Lower leg skin (tissue), 3 donors: ENCODE measurements around the gene ONECUT1.

Source experiments
- POLR2A ChIP-seq, 2 donors: fragments of 450-650 bp; IDR thresholded peaks; one replicate each; pipeline ENCODE4 v1.6.1; 2016 to 2017; ENCODE audit warnings: antibody characterized with exemption in 2 of 2, mild to moderate bottlenecking in 1 of 2, moderate library complexity in 1 of 2
- TF ChIP-seq, protein P1 (sequence below), 3 donors: fragments of 450-650 bp; IDR thresholded peaks; one replicate each; pipeline ENCODE4 v1.5.1; 2016; ENCODE audit warnings: antibody characterized with exemption in 3 of 3, mild to moderate bottlenecking in 3 of 3, moderate library complexity in 2 of 3

DNA sequence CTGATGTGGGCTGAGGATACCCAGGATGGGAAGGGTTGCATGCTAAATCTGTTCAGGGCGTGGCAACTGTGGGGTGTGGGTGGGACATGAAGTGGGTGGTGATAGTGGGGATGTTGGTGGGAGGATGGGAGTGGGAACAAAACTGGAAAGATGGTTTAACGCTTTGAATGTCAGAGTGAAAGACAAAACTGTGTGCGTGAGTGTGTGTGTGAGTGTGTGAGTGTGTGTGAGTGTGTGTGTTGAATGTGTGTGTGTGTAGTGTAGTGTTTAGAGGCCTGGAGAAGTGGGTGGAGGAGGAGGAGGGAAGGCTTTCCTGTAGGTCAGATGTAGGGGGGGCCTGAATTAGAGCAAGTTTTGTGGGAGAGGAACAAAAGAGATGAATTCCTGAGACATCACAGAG is 44.2 kb upstream of the ONECUT1 start:
- TF ChIP-seq, protein P1, sequence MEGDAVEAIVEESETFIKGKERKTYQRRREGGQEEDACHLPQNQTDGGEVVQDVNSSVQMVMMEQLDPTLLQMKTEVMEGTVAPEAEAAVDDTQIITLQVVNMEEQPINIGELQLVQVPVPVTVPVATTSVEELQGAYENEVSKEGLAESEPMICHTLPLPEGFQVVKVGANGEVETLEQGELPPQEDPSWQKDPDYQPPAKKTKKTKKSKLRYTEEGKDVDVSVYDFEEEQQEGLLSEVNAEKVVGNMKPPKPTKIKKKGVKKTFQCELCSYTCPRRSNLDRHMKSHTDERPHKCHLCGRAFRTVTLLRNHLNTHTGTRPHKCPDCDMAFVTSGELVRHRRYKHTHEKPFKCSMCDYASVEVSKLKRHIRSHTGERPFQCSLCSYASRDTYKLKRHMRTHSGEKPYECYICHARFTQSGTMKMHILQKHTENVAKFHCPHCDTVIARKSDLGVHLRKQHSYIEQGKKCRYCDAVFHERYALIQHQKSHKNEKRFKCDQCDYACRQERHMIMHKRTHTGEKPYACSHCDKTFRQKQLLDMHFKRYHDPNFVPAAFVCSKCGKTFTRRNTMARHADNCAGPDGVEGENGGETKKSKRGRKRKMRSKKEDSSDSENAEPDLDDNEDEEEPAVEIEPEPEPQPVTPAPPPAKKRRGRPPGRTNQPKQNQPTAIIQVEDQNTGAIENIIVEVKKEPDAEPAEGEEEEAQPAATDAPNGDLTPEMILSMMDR (IDR thresholded peaks at IDR 0.05): no peak
- no peak for TF ChIP-seq POLR2A (IDR thresholded peaks at IDR 0.05)
